Measurements from ENCODE around the gene PRKN. TPM values are rescaled to one million over a fixed set of nuclear protein-coding genes. Genes with fewer than 3 reads are reported as not detected.

PRKN gene
- total RNA-seq, 1 donor from 2014 or later, result 2.8 TPM

GRCh38 chr6:161354276-161354840 lies 1373.2 kb downstream of the PRKN start:
- no peaks in the 10 kb centered on the region for H3K79me2 ChIP-seq (ENCODE audit: low read depth)
- no peaks in the 10 kb centered on the region for H3K27me3 ChIP-seq
- H4K20me1 ChIP-seq (ENCODE audit: low read depth), result no peaks in the 10 kb centered on the region
- peaks cover 4% of the 10 kb centered on the region for H3K9me3 Mint-ChIP-seq
- H3K27me3 Mint-ChIP-seq (ENCODE audit: insufficient read depth, low read depth), result peaks cover 4% of the 10 kb centered on the region
- H3K4me2 ChIP-seq, result no peak overlapping the region
- peaks cover 2% of the 10 kb centered on the region for H3K36me3 Mint-ChIP-seq
- H3K4me3 ChIP-seq, result no peak overlapping the region
- H2AFZ ChIP-seq (replicated peaks), result no peak overlapping the region
- no peak overlapping the region for H3K27ac Mint-ChIP-seq
- H3K9ac ChIP-seq, result no peak overlapping the region
- no peak overlapping the region for H3K4me3 Mint-ChIP-seq
- TF ChIP-seq CTCF (IDR thresholded peaks at IDR 0.05), result no peak
- no peak for TF ChIP-seq EZH2phosphoT487 (IDR thresholded peaks at IDR 0.05)
- TF ChIP-seq EZH2 (IDR thresholded peaks at IDR 0.05), result no peak
- H3K4me1 Mint-ChIP-seq, result peaks cover 8% of the 10 kb centered on the region
- H3F3A ChIP-seq (ENCODE audit: low read depth), result no peaks in the 10 kb centered on the region
- H3K36me3 ChIP-seq, result no peaks in the 10 kb centered on the region
- no peaks in the 10 kb centered on the region for H3K4me1 ChIP-seq
- H3K27ac ChIP-seq, result no peak overlapping the region
- DNase-seq (ENCODE audit: low spot score), result no peak
- no peaks in the 10 kb centered on the region for H3K9me3 ChIP-seq (ENCODE audit: low read depth)

GRCh38 chr6:161353208-161353613 lies 1374.4 kb downstream of the PRKN start:
- Mint-ChIP-seq H3K36me3 (peaks cover 2% of the 10 kb centered on the region), H3K4me3 (no peak overlapping the region)

GRCh38 chr6:161351858-161352257 lies 1375.7 kb downstream of the PRKN start:
- H3K27me3 ChIP-seq, result no peaks in the 10 kb centered on the region
- Mint-ChIP-seq H3K9me3 (peaks cover 3% of the 10 kb centered on the region), H3K4me1 (peaks cover 4% of the 10 kb centered on the region), H3K27ac (no peak overlapping the region), H3K4me3 (no peak overlapping the region), H3K27me3 (ENCODE audit: insufficient read depth, low read depth) (peaks cover 4% of the 10 kb centered on the region), H3K36me3 (peaks cover 2% of the 10 kb centered on the region)
- no peak overlapping the region for H3K4me2 ChIP-seq
- H3F3A ChIP-seq (ENCODE audit: low read depth), result no peaks in the 10 kb centered on the region
- H3K9me3 ChIP-seq (ENCODE audit: low read depth), result no peaks in the 10 kb centered on the region
- H3K4me3 ChIP-seq, result no peak overlapping the region
- H3K4me1 ChIP-seq, result no peaks in the 10 kb centered on the region
- no peaks in the 10 kb centered on the region for H3K79me2 ChIP-seq (ENCODE audit: low read depth)
- DNase-seq (ENCODE audit: low spot score), result no peak
- TF ChIP-seq CTCF (IDR thresholded peaks at IDR 0.05), result no peak
- TF ChIP-seq EZH2 (IDR thresholded peaks at IDR 0.05), result no peak
- no peak for TF ChIP-seq EZH2phosphoT487 (IDR thresholded peaks at IDR 0.05)
- no peaks in the 10 kb centered on the region for H3K36me3 ChIP-seq
- H2AFZ ChIP-seq (replicated peaks), result no peak overlapping the region
- H3K9ac ChIP-seq, result no peak overlapping the region
- H4K20me1 ChIP-seq (ENCODE audit: low read depth), result no peaks in the 10 kb centered on the region
- no peak overlapping the region for H3K27ac ChIP-seq

More at GRCh38 chr6:161353208-161353613, 1374.4 kb downstream of the PRKN start:
- DNase-seq (ENCODE audit: low spot score), result peak; percentile 70
- no peak overlapping the region for H3K9ac ChIP-seq
- no peaks in the 10 kb centered on the region for H3F3A ChIP-seq (ENCODE audit: low read depth)
- Mint-ChIP-seq H3K27me3 (ENCODE audit: insufficient read depth, low read depth) (peaks cover 4% of the 10 kb centered on the region), H3K4me1 (peaks cover 4% of the 10 kb centered on the region), H3K27ac (no peak overlapping the region), H3K9me3 (peaks cover 3% of the 10 kb centered on the region)
- no peak overlapping the region for H3K27ac ChIP-seq
- TF ChIP-seq CTCF (IDR thresholded peaks at IDR 0.05) (peak; percentile 46), EZH2phosphoT487 (IDR thresholded peaks at IDR 0.05) (no peak), EZH2 (IDR thresholded peaks at IDR 0.05) (no peak)
- H3K4me3 ChIP-seq, result no peak overlapping the region
- no peaks in the 10 kb centered on the region for H3K9me3 ChIP-seq (ENCODE audit: low read depth)
- H2AFZ ChIP-seq (replicated peaks), result peak overlapping the region; percentile 90
- H3K27me3 ChIP-seq, result no peaks in the 10 kb centered on the region
- H3K79me2 ChIP-seq (ENCODE audit: low read depth), result no peaks in the 10 kb centered on the region
- no peaks in the 10 kb centered on the region for H3K4me1 ChIP-seq
- no peaks in the 10 kb centered on the region for H3K36me3 ChIP-seq
- H4K20me1 ChIP-seq (ENCODE audit: low read depth), result no peaks in the 10 kb centered on the region
- H3K4me2 ChIP-seq, result no peak overlapping the region

All from neural progenitor cell (in vitro differentiated cells).